ENCODE data around the gene FLII.

DNA sequence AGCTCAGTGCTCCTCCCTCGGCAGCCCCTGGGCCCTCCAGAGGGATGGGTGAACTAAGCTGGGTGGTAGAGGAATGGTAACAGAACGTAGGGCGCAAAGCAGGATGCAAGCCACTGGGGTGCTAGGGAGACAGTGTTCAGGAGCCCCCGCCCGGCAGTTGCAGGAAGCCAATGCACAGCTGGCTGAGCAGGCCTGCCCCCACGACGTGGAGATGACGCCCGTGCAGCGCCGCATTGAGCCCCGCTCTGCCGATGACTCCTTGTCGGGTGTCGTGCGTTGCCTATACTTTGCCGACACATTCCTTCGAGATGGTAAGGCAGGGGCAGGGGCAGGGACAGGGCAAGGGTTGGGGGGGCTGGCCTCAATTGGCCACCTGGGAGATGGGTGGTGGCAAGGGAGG lies 20.2 kb downstream of the FLII start:
- TF ChIP-seq POLR2A (IDR thresholded peaks at IDR 0.05) (no peak), CTCF (IDR thresholded peaks at IDR 0.05) (no peak)
